ENCODE results near the gene MAEL. TPM values are rescaled to one million over a fixed set of nuclear protein-coding genes. Genes with fewer than 3 reads are reported as not detected.

MAEL gene
- total and polyA plus RNA-seq, 2 of the 8 experiments (the other 6 are each of a cell fraction or from before 2014, with no cell fraction given), result 0.03 TPM; not detected in 1

DNA sequence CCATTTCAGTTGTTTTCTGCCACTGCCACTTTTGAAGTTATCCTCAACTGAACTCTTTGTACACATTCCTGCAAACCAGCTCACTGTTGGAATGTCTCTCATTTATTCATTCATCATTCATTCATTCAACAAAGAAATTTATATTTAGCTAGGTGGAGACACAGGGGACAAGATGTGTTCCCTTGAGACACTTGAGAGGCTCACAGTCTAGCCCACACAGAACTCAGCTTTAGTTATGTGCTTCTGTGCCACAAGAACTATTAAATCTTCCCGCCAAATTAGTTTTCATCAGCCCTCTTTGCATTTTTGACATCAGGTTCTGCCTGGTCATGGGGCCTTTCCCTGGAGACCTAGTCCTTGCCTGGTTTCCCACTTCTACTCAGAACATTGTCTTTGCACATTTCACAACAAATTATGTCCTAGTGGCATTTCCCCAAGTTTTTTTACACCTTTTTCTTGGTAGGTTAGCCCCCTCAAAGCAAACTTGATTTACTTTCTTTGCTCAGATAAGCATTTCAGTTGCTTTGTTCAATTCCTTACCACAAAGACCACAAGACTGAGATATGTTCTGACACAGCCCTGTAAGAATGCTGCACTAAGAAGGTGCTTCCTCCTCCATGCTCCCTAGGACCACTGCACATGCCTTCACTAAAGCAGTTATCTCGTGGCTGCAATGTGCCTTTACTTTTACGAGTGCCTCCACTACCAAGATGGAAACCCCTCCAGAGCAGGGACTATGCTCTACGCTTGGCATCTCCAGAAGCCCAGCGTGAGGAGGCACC is 44.7 kb upstream of the MAEL start (continued):
- TF ChIP-seq, protein P1, sequence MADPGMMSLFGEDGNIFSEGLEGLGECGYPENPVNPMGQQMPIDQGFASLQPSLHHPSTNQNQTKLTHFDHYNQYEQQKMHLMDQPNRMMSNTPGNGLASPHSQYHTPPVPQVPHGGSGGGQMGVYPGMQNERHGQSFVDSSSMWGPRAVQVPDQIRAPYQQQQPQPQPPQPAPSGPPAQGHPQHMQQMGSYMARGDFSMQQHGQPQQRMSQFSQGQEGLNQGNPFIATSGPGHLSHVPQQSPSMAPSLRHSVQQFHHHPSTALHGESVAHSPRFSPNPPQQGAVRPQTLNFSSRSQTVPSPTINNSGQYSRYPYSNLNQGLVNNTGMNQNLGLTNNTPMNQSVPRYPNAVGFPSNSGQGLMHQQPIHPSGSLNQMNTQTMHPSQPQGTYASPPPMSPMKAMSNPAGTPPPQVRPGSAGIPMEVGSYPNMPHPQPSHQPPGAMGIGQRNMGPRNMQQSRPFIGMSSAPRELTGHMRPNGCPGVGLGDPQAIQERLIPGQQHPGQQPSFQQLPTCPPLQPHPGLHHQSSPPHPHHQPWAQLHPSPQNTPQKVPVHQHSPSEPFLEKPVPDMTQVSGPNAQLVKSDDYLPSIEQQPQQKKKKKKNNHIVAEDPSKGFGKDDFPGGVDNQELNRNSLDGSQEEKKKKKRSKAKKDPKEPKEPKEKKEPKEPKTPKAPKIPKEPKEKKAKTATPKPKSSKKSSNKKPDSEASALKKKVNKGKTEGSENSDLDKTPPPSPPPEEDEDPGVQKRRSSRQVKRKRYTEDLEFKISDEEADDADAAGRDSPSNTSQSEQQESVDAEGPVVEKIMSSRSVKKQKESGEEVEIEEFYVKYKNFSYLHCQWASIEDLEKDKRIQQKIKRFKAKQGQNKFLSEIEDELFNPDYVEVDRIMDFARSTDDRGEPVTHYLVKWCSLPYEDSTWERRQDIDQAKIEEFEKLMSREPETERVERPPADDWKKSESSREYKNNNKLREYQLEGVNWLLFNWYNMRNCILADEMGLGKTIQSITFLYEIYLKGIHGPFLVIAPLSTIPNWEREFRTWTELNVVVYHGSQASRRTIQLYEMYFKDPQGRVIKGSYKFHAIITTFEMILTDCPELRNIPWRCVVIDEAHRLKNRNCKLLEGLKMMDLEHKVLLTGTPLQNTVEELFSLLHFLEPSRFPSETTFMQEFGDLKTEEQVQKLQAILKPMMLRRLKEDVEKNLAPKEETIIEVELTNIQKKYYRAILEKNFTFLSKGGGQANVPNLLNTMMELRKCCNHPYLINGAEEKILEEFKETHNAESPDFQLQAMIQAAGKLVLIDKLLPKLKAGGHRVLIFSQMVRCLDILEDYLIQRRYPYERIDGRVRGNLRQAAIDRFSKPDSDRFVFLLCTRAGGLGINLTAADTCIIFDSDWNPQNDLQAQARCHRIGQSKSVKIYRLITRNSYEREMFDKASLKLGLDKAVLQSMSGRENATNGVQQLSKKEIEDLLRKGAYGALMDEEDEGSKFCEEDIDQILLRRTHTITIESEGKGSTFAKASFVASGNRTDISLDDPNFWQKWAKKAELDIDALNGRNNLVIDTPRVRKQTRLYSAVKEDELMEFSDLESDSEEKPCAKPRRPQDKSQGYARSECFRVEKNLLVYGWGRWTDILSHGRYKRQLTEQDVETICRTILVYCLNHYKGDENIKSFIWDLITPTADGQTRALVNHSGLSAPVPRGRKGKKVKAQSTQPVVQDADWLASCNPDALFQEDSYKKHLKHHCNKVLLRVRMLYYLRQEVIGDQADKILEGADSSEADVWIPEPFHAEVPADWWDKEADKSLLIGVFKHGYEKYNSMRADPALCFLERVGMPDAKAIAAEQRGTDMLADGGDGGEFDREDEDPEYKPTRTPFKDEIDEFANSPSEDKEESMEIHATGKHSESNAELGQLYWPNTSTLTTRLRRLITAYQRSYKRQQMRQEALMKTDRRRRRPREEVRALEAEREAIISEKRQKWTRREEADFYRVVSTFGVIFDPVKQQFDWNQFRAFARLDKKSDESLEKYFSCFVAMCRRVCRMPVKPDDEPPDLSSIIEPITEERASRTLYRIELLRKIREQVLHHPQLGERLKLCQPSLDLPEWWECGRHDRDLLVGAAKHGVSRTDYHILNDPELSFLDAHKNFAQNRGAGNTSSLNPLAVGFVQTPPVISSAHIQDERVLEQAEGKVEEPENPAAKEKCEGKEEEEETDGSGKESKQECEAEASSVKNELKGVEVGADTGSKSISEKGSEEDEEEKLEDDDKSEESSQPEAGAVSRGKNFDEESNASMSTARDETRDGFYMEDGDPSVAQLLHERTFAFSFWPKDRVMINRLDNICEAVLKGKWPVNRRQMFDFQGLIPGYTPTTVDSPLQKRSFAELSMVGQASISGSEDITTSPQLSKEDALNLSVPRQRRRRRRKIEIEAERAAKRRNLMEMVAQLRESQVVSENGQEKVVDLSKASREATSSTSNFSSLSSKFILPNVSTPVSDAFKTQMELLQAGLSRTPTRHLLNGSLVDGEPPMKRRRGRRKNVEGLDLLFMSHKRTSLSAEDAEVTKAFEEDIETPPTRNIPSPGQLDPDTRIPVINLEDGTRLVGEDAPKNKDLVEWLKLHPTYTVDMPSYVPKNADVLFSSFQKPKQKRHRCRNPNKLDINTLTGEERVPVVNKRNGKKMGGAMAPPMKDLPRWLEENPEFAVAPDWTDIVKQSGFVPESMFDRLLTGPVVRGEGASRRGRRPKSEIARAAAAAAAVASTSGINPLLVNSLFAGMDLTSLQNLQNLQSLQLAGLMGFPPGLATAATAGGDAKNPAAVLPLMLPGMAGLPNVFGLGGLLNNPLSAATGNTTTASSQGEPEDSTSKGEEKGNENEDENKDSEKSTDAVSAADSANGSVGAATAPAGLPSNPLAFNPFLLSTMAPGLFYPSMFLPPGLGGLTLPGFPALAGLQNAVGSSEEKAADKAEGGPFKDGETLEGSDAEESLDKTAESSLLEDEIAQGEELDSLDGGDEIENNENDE (IDR thresholded peaks at IDR 0.05; ENCODE audit: insufficient replicate concordance, low read length), result no peak
- TF ChIP-seq EZH2 (IDR thresholded peaks at IDR 0.05; ENCODE audit: low read depth, low read length, severe bottlenecking), result no peak
- no peak for TF ChIP-seq CEBPB (IDR thresholded peaks at IDR 0.05; ENCODE audit: low read depth, low read length)
- TF ChIP-seq NANOG (IDR thresholded peaks at IDR 0.05; ENCODE audit: insufficient read depth, low read depth, low read length, poor library complexity, severe bottlenecking), result no peak

Data from H1 (cell line).